ENCODE measurements around the gene PADI4. TPM values are rescaled to one million over a fixed set of nuclear protein-coding genes. Genes with fewer than 3 reads are reported as not detected.

PADI4 gene
- total RNA-seq, 1 donor from 2014 or later: 0.74 TPM

DNA sequence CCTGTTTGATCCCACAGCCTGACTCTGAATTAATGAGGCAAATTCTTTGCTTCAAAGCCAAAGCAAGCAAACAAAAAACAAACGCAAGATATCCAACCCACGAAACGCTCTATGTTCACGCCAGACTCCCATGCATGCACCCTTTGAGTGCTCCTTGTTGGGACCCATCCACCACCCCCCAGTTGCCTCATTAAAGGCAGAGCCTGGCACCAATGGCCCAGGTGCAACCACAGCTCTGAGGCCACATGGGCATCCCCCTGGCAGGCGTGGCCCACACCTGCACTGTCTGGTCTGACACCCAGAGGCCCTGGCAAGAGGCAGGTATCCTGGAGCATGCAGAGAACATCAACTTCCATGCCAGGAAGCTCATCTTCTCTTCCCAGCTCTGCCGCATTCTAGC lies 1.1 kb upstream of the PADI4 start:
- H3K4me1 ChIP-seq: peaks cover 13% of the 10 kb centered on the region
- TF ChIP-seq, protein P1, sequence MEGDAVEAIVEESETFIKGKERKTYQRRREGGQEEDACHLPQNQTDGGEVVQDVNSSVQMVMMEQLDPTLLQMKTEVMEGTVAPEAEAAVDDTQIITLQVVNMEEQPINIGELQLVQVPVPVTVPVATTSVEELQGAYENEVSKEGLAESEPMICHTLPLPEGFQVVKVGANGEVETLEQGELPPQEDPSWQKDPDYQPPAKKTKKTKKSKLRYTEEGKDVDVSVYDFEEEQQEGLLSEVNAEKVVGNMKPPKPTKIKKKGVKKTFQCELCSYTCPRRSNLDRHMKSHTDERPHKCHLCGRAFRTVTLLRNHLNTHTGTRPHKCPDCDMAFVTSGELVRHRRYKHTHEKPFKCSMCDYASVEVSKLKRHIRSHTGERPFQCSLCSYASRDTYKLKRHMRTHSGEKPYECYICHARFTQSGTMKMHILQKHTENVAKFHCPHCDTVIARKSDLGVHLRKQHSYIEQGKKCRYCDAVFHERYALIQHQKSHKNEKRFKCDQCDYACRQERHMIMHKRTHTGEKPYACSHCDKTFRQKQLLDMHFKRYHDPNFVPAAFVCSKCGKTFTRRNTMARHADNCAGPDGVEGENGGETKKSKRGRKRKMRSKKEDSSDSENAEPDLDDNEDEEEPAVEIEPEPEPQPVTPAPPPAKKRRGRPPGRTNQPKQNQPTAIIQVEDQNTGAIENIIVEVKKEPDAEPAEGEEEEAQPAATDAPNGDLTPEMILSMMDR (IDR thresholded peaks at IDR 0.05): no peak
- no peak overlapping the region for H3K27ac ChIP-seq
- intact Hi-C loops (cut with DNase I): no loop called here
- peaks cover 3% of the 10 kb centered on the region for H3K9me3 ChIP-seq
- H3K36me3 ChIP-seq: no peaks in the 10 kb centered on the region
- no peak for DNase-seq (ENCODE audit: extremely low spot score in 2 of 2)
- no peak overlapping the region for H3K4me3 ChIP-seq
- no peaks in the 10 kb centered on the region for H3K27me3 ChIP-seq

DNA sequence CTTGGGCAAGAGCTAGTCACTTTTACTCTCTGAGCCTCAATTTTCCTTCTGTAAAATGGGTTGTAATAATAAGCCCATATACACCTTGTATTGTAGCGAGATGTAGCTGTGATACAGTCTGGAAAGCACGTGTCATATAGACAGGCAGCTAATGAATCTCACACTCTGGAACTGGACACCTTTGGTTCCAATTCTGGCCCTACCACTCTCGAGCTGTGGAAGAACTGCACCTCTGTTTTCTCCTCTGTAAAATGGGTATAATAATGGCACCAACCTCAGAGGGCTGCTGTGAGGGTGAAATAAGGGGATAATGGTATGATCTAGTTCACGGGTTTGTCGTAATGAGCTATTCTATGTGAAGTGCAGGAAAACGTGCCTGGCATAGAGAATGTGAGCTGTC lies 668 bp upstream of the PADI4 start:
- no peak for DNase-seq (ENCODE audit: extremely low spot score in 2 of 2)
- Histone ChIP-seq H3K27ac (no peak overlapping the region), H3K27me3 (no peaks in the 10 kb centered on the region), H3K36me3 (no peaks in the 10 kb centered on the region), H3K9me3 (peaks cover 3% of the 10 kb centered on the region), H3K4me3 (no peak overlapping the region), H3K4me1 (peaks cover 13% of the 10 kb centered on the region)
- intact Hi-C loops (cut with DNase I): no loop called here
- TF ChIP-seq POLR2A (IDR thresholded peaks at IDR 0.05) (no peak), POLR2AphosphoS5 (IDR thresholded peaks at IDR 0.05; ENCODE audit: insufficient read depth in 1 of 2, low read depth in 1 of 2) (no peak)
- TF ChIP-seq, protein P1 (IDR thresholded peaks at IDR 0.05): no peak

DNA sequence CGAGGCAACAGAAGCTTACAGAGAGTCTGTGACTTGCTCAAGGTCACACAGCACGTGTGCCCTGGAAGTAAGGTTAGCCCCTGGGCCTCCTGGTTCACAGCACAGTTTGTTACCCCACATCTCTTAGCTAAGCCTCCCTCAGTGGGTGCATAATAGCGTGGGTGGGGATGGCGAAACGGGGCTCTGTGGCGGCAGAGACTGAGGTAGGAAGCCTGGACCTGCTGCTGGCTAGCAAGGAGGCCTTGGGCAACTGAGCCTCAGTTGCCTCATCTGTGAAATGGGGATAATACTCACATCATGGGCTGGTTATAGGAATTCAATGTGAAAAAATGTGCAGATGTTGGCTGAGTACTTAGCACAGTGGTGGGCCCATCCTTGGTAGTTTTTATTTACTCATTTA lies 596 bp downstream of the PADI4 start:
- Histone ChIP-seq H3K27me3 (no peaks in the 10 kb centered on the region), H3K27ac (no peak overlapping the region), H3K4me3 (no peak overlapping the region), H3K9me3 (no peaks in the 10 kb centered on the region), H3K4me1 (peaks cover 13% of the 10 kb centered on the region), H3K36me3 (no peaks in the 10 kb centered on the region)
- intact Hi-C loops (cut with DNase I): no loop called here
- TF ChIP-seq, protein P1 (IDR thresholded peaks at IDR 0.05): no peak
- TF ChIP-seq POLR2AphosphoS5 (IDR thresholded peaks at IDR 0.05; ENCODE audit: insufficient read depth in 1 of 2, low read depth in 1 of 2): no peak
- TF ChIP-seq POLR2A (IDR thresholded peaks at IDR 0.05): no peak
- DNase-seq (ENCODE audit: extremely low spot score in 2 of 2): no peak

DNA sequence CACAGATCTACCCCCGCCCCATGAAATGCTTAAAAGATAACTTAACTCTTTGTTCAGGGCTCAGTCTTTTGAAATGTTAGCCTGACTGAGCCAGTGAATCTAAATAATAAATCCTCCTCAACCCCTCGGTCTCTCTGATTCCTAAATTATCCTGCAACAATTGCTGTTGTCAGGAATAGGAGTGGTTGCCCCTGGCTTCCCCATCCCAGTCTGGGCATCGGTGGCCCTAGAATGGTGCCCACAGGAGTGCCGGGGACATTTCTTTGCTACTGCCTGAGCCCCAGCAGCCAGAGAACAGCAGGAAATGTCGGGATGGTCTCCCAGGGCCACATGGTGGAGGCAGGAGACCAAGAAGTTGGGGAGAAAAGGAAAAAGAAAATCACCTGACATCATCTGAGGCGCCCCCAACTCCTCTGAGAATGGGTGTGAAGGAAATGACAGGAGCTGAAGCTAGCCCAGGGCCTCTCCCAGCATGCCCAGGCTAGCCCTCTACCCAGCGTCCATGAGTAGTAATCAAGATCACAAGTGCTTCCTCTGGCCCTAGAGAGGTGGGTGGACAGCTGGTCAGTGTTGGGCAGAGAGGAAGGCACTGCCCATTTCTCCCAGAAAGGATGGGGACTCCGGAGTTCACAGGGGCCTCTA lies 1.6 kb downstream of the PADI4 start:
- Histone ChIP-seq H3K9me3 (no peaks in the 10 kb centered on the region), H3K27me3 (no peaks in the 10 kb centered on the region), H3K27ac (no peak overlapping the region), H3K4me1 (peaks cover 7% of the 10 kb centered on the region), H3K4me3 (no peak overlapping the region), H3K36me3 (no peaks in the 10 kb centered on the region)
- DNase-seq (ENCODE audit: extremely low spot score in 2 of 2): no peak
- intact Hi-C loops (cut with DNase I): no loop called here
- TF ChIP-seq POLR2AphosphoS5 (IDR thresholded peaks at IDR 0.05; ENCODE audit: insufficient read depth in 1 of 2, low read depth in 1 of 2) (no peak), POLR2A (IDR thresholded peaks at IDR 0.05) (no peak)
- TF ChIP-seq, protein P1 (IDR thresholded peaks at IDR 0.05): no peak

DNA sequence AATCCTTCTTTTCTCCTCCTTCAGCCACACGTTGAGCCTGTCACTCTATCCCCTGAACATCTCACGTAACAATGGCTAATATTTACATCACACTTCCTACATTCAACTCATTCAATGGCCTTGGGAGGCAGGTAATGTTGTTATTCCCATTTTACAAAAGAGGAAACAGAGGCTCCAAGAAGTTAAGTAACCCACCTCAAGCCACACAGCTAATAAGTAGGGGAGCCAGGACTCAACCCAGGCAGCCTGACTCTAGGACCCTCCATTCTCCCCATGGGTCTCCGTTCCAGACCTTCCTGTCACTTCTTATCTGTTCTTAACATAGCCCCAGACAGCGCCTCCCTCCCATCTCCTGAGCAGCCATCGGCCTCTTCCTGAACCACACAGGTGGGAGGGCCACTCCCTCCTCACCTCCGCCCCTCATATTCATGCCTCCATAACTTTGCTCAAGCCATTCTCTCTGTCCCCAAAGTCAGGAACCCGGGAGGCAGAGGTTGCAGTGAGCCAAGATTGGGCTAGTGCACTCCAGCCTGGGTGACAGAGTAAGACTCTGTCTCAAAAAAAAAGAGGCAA lies 2.2 kb downstream of the PADI4 start:
- H3K9me3 ChIP-seq: no peaks in the 10 kb centered on the region
- no peaks in the 10 kb centered on the region for H3K27me3 ChIP-seq
- H3K27ac ChIP-seq: no peak overlapping the region
- no peak for DNase-seq (ENCODE audit: extremely low spot score in 2 of 2)
- intact Hi-C loops (cut with DNase I): no loop called here
- peaks cover under 1% of the 10 kb centered on the region for H3K4me1 ChIP-seq
- TF ChIP-seq POLR2AphosphoS5 (IDR thresholded peaks at IDR 0.05; ENCODE audit: insufficient read depth in 1 of 2, low read depth in 1 of 2): no peak
- TF ChIP-seq POLR2A (IDR thresholded peaks at IDR 0.05): no peak
- TF ChIP-seq, protein P1 (IDR thresholded peaks at IDR 0.05): no peak
- no peak overlapping the region for H3K4me3 ChIP-seq
- no peaks in the 10 kb centered on the region for H3K36me3 ChIP-seq
